ENCODE data around the gene LIN52.
"Not testable (repeated sequence)": the region's sequence is repeated elsewhere in the genome, so short reads cannot be mapped to it uniquely, and the experiment has no call there.

LIN52 gene

DNA sequence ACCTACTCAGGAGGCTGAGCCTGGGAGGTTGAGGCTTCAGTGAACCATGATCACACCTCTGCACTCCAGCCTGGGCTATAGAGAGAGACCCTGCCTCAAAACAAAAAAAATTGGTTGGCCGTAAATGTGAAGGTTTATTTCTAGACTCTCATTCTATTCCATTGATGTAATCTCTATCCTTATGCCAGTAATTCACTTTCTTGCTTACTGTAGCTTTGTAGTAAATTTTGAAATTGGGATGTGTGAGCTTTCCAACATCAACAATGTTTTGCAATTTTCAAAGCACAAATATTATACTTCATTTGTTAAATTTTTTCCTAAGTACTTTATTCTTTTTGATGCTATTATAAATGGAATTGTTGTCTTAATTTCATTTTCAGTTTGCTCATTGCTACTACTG is 24.6 kb downstream of the LIN52 start:
- no peak for DNase-seq

DNA sequence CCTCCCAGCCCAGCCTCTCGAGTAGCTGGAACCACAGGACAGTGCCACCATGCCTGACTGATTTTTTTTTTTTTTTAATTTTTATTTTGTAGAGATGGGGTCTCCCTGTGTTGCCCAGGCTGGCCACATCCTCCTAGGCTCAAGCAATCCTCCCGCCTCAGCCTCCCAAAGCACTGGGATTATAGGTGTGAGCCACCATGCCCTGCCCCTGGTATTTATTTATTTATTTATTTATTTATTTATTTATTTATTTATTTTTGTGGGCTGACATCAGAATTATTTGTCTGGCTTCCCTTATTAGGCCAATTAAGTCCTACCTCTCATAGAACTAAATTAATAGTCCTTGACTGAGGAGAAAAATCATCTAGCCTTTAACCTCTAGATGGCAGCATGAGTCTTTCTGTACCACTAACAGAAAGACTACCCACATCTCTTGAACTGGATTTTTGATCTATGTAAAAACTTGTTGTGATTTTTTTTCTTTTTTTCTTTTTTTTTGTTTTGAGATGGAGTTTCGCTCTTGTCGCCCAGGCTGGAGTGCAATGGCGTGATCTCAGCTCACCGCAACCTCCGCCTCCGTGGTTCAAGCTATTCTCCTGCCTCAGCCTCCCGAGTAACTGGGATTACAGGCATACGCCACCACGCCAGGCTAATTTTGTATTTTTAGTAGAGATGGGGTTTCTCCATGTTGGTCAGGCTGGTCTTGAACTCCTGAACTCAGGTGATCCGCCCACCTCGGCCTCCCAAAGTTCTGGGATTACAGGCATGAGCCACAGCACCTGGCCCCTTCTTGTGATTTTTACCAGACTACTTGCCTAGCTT is 26.9 kb downstream of the LIN52 start:
- peak; percentile 51 to 83 (median 64) for DNase-seq

DNA sequence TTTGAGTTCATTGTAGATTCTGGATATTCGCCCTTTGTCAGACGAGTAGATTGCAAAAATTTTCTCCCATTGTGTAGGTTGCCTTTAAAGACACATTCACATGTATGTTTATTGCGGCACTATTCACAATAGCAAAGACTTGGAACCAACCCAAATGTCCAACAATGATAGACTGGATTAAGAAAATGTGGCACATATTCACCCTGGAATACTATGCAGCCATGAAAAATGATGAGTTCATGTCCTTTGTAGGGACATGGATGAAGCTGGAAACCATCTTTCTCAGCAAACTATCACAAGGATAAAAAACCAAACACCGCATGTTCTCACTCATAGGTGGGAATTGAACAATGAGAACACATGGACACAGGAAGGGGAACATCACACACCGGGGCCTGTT is 40.7 kb downstream of the LIN52 start:
- not testable (repeated sequence) for DNase-seq

- no peak for DNase-seq
Measured at GRCh38 chr14:74126315-74127013, 41.7 kb downstream of the LIN52 start.

- peak in 1 of 4 experiments; percentile 44 for DNase-seq
Measured at GRCh38 chr14:74127634-74128033, 42.9 kb downstream of the LIN52 start.

DNA sequence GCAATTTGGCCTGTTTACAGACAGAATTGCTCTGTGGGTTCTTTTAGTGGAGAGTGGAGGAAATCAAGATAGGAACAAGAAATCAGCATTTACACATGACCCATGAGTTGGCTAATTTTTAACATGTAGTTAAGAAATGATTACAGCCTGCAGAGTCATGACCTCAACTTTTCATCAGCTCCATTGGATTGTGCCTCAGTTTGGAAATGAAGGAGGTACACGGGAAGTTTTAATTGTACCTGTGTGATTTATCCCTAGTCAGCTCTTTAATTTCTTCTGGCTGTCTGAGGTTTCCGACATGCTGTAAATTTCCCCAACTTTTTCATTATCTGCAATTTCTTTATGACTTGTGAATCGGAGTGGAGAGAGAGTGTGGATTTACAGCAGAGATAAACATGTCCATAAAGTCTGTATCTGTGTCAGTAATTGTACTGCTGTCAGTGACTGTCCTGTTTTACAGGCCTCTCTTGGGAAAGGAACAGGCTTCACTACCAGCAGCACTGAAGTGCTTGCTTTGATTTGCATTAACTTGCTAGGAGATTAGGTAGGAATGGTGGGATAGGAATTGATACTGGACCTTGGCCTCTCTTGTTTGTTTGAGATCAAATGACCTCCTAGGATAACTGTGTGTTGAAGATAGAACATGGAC is 49.2 kb downstream of the LIN52 start:
- peak in 2 of 4 experiments; percentile 32 to 46 for DNase-seq

DNA sequence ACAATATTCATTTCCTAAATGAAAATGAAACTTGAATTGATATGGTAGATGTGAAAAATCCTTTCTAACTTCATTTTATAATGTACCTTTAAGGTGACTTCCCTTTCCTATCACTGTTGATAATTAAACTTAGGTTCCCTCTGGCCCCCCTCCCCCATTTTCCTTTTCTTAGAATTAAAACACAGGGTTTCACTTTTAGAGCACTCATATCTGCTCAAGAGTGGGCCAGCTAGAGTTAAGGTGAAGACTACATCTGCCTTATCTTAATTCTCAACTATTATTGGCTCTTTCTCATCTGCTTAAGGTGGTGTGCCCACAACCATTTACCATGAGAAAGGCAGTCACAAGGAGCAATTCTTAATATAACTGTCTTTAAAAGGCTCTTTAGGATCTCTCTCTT is 49.7 kb downstream of the LIN52 start:
- DNase-seq = no peak

DNA sequence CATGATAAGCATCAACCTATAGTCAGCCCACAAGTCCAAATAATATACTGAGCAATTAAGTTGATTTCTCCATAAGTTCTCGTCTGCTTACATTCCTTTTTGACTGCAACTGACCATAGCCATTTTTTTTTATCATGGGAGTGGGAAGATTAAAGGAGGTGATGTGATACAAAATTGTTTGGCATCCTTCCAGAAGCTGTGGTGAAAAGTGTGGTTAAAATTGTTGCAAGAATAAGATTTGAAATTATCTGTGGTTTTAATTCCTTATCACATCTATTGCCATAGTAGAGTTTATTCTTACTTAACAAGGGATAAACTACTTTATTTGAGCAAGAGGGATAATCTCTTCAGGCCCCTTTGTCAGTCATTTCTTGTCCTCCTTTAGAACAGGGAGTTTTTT is 50.7 kb downstream of the LIN52 start:
- DNase-seq = peak in 1 of 4 experiments; percentile 6

DNA sequence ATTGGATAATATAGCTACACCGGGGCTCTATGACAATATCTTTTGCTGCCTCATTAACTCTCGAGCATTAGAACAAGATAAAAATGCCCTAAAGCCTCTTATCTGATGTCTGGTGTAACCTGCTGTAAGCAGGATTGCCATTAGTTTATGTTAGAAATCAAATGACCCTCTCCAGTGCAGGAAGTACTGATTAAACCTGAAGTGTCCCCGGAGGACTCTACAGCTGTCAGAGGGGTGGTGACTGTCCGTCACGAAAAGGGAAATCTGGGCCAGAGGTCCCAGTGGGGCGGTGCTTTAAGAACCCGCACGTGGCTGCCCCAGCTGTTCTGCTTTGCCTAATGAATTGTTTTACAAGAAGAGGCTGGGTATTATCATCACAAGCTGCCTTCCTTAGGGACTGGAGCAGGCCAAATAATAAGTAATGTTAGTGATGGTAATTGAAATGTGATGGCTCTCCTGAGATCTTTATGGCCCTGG is 55.7 kb downstream of the LIN52 start:
- DNase-seq = peak; percentile 27 to 60 (median 49)

GRCh38 chr14:74141703-74142102 is 56.9 kb downstream of the LIN52 start:
- DNase-seq = peak; percentile 11 to 53 (median 31)

GRCh38 chr14:74142523-74142922 is 57.8 kb downstream of the LIN52 start:
- no peak for DNase-seq

GRCh38 chr14:74144789-74145188 is 60.0 kb downstream of the LIN52 start:
- no peak for DNase-seq

- no peak for DNase-seq
Measured at GRCh38 chr14:74147571-74147970, 62.8 kb downstream of the LIN52 start.

- DNase-seq = no peak
Measured at GRCh38 chr14:74148705-74149104, 63.9 kb downstream of the LIN52 start.

DNA sequence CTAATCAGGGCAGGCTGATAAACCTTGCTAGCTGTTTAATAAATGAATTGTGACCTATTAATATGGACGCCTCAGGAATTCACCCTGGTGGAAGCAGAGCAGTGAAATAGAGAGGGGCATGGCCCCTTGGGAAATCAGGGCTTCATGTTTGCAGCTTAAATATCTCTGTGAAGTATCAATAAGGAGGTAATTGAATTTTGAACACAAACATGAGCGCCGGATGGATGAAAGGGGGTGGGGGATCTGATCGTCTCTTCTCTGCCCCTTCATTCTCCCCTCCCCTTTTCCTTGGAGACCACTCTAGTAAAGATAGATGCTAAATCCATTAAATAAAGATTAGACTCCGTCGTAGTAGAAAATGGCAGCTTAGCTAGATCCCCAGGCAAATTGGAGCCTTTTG is 70.5 kb downstream of the LIN52 start:
- DNase-seq = no peak

DNA sequence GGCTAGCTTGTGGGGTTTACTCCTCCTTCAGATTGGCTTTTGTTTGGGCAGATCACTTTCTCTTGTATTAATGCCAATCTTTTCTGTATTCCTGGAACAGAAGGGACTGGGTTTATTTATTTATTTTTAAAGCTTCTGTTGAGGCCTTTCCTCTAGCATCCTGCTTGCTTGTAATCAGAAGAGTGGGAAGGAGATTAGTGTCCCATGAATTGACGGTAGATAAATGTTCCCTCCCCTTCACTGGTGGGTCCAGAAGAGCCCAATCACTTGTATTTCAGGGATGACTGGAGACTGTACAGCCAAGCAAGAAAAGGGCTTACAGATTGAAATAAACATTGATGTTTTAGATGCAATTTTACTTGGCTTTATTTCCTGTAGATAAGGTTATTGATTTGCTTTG is 71.0 kb downstream of the LIN52 start:
- no peak for DNase-seq

DNA sequence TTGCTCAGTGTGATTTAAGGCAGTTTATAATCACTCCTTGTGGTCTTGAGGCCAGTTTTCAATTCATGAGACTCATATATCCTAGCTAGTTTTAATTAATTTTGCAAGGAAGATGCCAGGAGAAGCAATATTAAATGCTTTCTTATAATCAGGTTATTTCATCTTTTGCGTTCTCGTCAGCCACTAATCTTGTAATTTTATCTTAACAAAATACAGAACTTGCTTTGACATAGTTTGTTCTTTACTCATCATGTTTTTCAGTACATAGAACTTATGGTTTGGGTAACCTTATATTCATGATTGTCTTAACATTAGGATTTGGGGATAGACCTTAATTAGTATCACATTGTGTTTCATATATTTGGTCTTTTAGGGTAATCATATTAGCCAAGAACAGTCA is 76.0 kb downstream of the LIN52 start:
- no peak for DNase-seq

- DNase-seq = no peak
Measured at GRCh38 chr14:74161526-74162158, 76.9 kb downstream of the LIN52 start.

DNA sequence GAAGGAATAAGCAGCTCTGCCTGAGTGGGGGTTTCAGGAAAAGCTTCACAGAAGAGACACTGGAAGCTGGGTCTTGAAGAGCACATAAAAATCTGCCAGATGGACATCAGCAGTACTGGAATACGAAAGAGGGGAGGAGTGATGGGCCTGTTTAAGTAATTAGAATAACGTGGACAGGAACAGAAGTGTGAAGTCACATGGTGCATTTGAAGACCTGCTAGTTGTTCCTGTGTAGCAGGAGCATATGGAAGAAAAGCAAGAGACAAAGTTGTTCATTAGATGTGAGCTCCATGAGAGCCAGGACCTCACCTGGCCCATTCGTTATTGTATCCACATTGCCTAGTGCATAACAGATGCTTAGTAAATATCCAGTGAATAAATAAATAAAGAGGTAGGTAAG is 85.2 kb downstream of the LIN52 start:
- no peak for DNase-seq

DNA sequence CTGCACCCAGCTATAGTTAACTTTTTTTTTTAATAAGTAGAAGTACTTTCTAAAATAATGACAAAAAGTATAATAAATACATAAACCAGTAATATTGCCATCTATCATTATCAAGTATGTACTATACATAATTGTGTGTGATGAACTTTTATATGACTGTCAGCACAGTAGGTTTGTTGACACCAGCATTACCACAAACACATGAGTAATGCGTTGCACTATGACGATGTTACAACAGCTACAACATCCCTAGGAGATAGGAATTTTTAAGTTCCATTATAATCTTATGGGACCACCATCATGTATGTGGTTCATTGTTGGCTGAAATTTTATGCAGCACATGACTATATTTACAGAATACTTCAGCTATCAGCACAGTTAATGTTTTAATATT is 91.6 kb downstream of the LIN52 start:
- DNase-seq = peak; percentile 6 to 48 (median 25)

- no peak for DNase-seq
Measured at GRCh38 chr14:74179856-74180255, 95.1 kb downstream of the LIN52 start.

DNA sequence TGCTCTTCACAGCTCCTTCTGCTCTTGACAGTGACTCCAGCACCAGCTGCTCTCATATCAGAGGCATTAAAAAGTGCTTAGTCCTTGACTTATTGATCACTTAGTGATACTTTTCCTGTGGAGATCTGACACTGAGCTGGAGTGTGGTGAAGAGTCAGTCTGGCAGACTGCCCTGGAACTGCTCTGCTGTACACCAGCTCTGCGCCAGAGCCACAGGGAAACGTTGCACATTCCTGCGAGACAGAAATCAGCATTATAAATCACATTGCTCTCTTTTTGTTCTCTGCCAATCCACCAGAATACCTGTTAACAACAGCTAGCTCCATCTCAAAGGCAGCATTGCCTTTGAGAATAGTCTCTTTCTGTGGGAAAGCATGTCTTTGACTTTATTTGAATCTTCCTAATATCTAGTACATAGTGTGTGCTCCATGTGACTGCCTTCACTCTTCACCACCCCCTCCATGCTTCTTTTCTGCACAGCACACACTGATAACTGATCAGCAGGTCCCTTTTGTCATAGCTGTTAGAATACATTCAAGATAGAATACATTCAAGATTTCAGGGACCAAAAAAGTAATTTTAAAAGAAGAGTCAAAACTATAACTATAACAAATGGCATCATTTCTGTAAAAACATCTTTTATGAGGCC is 106.3 kb downstream of the LIN52 start:
- DNase-seq = no peak
